HUES64 (cell line): ENCODE data around the gene LPP.
"Not testable (repeated sequence)": the region's sequence is repeated elsewhere in the genome, so short reads cannot be mapped to it uniquely, and the experiment has no call there.

Experiments used
- H3K27ac ChIP-seq: 2 replicates; pipeline ENCODE4 v1.7.0; 2013; ENCODE audit warnings: low read depth, low read length, inconsistent platforms
- H3K27me3 ChIP-seq: 2 replicates; pipeline ENCODE4 v1.6.1; 2013; ENCODE audit warnings: mild to moderate bottlenecking, low read length; ENCODE audit not compliant: insufficient read depth
- H3K36me3 ChIP-seq: 2 replicates; pipeline ENCODE4 v1.6.1; 2013; ENCODE audit warnings: mild to moderate bottlenecking, low read length; ENCODE audit not compliant: insufficient read depth
- H3K4me1 ChIP-seq: 2 replicates; pipeline ENCODE4 v1.6.1; 2013; ENCODE audit warnings: mild to moderate bottlenecking, low read length, moderate library complexity; ENCODE audit not compliant: insufficient read depth
- H3K4me3 ChIP-seq: 2 replicates; pipeline ENCODE4 v1.5.1; 2013; ENCODE audit warnings: mild to moderate bottlenecking, low read length, moderate library complexity
- H3K9ac ChIP-seq: 2 replicates; pipeline ENCODE4 v1.6.1; 2013; ENCODE audit warnings: mild to moderate bottlenecking, low read depth, low read length
- H3K9me3 ChIP-seq: 2 replicates; pipeline ENCODE4 v1.6.1; 2013; ENCODE audit warnings: low read depth, low read length; ENCODE audit not compliant: insufficient read depth
- WGBS: fragments of 150-250, 120-280 bp; methylation state at CpG from one replicate; pipeline ENCODE4 v1.1.7; 2013; ENCODE audit warnings: missing lambda C conversion rate; 5-methylcytosine and 5-hydroxymethylcytosine counted together

LPP gene

GRCh38 chr3:188123170-188123905, 30.6 kb upstream of the LPP start:
- 89% methylated on average over 6 of the region's 6 CpGs for WGBS
- Histone ChIP-seq H3K9me3 (no peaks in the 10 kb centered on the region), H3K27me3 (no peaks in the 10 kb centered on the region), H3K4me1 (peaks cover 19% of the 10 kb centered on the region), H3K36me3 (no peaks in the 10 kb centered on the region), H3K4me3 (no peak overlapping the region), H3K27ac (no peak overlapping the region), H3K9ac (no peak overlapping the region)

GRCh38 chr3:188124184-188124583, 29.8 kb upstream of the LPP start:
- no peak overlapping the region for H3K4me3 ChIP-seq
- 79% methylated on average over 2 of the region's 2 CpGs for WGBS
- no peaks in the 10 kb centered on the region for H3K9me3 ChIP-seq
- no peaks in the 10 kb centered on the region for H3K27me3 ChIP-seq
- H3K27ac ChIP-seq, result no peak overlapping the region
- H3K9ac ChIP-seq, result no peak overlapping the region
- peaks cover 19% of the 10 kb centered on the region for H3K4me1 ChIP-seq
- no peaks in the 10 kb centered on the region for H3K36me3 ChIP-seq

- WGBS, result 95% methylated on average over 3 of the region's 3 CpGs
- Histone ChIP-seq H3K9ac (no peak overlapping the region), H3K27ac (no peak overlapping the region), H3K27me3 (no peaks in the 10 kb centered on the region), H3K36me3 (no peaks in the 10 kb centered on the region), H3K4me3 (no peak overlapping the region), H3K9me3 (no peaks in the 10 kb centered on the region), H3K4me1 (peaks cover 10% of the 10 kb centered on the region)
Observed at GRCh38 chr3:188125076-188125475, 28.9 kb upstream of the LPP start.

GRCh38 chr3:188126276-188126675, 27.7 kb upstream of the LPP start:
- WGBS, result 88% methylated on average over 2 of the region's 2 CpGs

GRCh38 chr3:188126934-188127333, 27.0 kb upstream of the LPP start:
- 70% methylated on average over 4 of the region's 8 CpGs for WGBS
- no peaks in the 10 kb centered on the region for H3K9me3 ChIP-seq
- no peak overlapping the region for H3K27ac ChIP-seq
- no peaks in the 10 kb centered on the region for H3K36me3 ChIP-seq
- no peak overlapping the region for H3K4me3 ChIP-seq
- H3K4me1 ChIP-seq, result no peaks in the 10 kb centered on the region
- no peak overlapping the region for H3K9ac ChIP-seq
- no peaks in the 10 kb centered on the region for H3K27me3 ChIP-seq

More at GRCh38 chr3:188126276-188126675, 27.7 kb upstream of the LPP start:
- no peak overlapping the region for H3K27ac ChIP-seq
- no peak overlapping the region for H3K9ac ChIP-seq
- no peaks in the 10 kb centered on the region for H3K27me3 ChIP-seq
- H3K4me1 ChIP-seq, result no peaks in the 10 kb centered on the region
- H3K36me3 ChIP-seq, result no peaks in the 10 kb centered on the region
- no peaks in the 10 kb centered on the region for H3K9me3 ChIP-seq
- no peak overlapping the region for H3K4me3 ChIP-seq

- 74% methylated on average over 1 of the region's 1 CpG for WGBS
- H3K27ac ChIP-seq, result no peak overlapping the region
- no peaks in the 10 kb centered on the region for H3K36me3 ChIP-seq
- H3K4me3 ChIP-seq, result no peak overlapping the region
- H3K9me3 ChIP-seq, result no peaks in the 10 kb centered on the region
- H3K4me1 ChIP-seq, result no peaks in the 10 kb centered on the region
- no peak overlapping the region for H3K9ac ChIP-seq
- H3K27me3 ChIP-seq, result no peaks in the 10 kb centered on the region
Observed at GRCh38 chr3:188128905-188129304, 25.1 kb upstream of the LPP start.

GRCh38 chr3:188131023-188131422, 22.9 kb upstream of the LPP start:
- not testable (repeated sequence) for H3K9ac ChIP-seq, H3K36me3 ChIP-seq, H3K4me1 ChIP-seq, H3K27me3 ChIP-seq, H3K27ac ChIP-seq, H3K4me3 ChIP-seq, H3K9me3 ChIP-seq
- 98% methylated on average over 2 of the region's 2 CpGs for WGBS

- Histone ChIP-seq H3K27ac (no peak overlapping the region), H3K36me3 (no peaks in the 10 kb centered on the region), H3K4me1 (0 out of 2 replicates have a peak, but pooled peaks cover under 1% of the 10 kb centered on the region), H3K27me3 (no peaks in the 10 kb centered on the region), H3K9me3 (no peaks in the 10 kb centered on the region), H3K4me3 (no peak overlapping the region), H3K9ac (no peak overlapping the region)
- 94% methylated on average over 5 of the region's 5 CpGs for WGBS
Observed at GRCh38 chr3:188133219-188133618, 20.7 kb upstream of the LPP start.

- no peaks in the 10 kb centered on the region for H3K9me3 ChIP-seq
Observed at GRCh38 chr3:188133646-188134045, 20.3 kb upstream of the LPP start.

GRCh38 chr3:188134079-188134478, 19.9 kb upstream of the LPP start:
- Histone ChIP-seq H3K36me3 (no peaks in the 10 kb centered on the region), H3K27ac (no peak overlapping the region), H3K4me1 (0 out of 2 replicates have a peak, but pooled peaks cover 4% of the 10 kb centered on the region), H3K4me3 (no peak overlapping the region), H3K9me3 (no peaks in the 10 kb centered on the region), H3K9ac (no peak overlapping the region), H3K27me3 (no peaks in the 10 kb centered on the region)
- WGBS, result 100% methylated on average over 1 of the region's 1 CpG

More at GRCh38 chr3:188133646-188134045, 20.3 kb upstream of the LPP start:
- 97% methylated on average over 6 of the region's 6 CpGs for WGBS
- H3K9ac ChIP-seq, result no peak overlapping the region
- H3K4me1 ChIP-seq, result 0 out of 2 replicates have a peak, but pooled peaks cover 4% of the 10 kb centered on the region
- no peak overlapping the region for H3K27ac ChIP-seq
- no peaks in the 10 kb centered on the region for H3K36me3 ChIP-seq
- no peak overlapping the region for H3K4me3 ChIP-seq
- no peaks in the 10 kb centered on the region for H3K27me3 ChIP-seq

- 100% methylated on average over 1 of the region's 1 CpG for WGBS
- H3K4me3 ChIP-seq, result no peak overlapping the region
- no peaks in the 10 kb centered on the region for H3K36me3 ChIP-seq
- no peak overlapping the region for H3K27ac ChIP-seq
- H3K9me3 ChIP-seq, result no peaks in the 10 kb centered on the region
- no peaks in the 10 kb centered on the region for H3K27me3 ChIP-seq
- H3K4me1 ChIP-seq, result 0 out of 2 replicates have a peak, but pooled peaks cover 4% of the 10 kb centered on the region
- H3K9ac ChIP-seq, result no peak overlapping the region
Observed at GRCh38 chr3:188134856-188135255, 19.1 kb upstream of the LPP start.
